SK-N-DZ (cell line): Measurements from ENCODE around the gene WFS1.

Experiments
- DNase-seq: peaks from one replicate; pipeline ENCODE4 v3.0.0-alpha.2; 2015; ENCODE audit warnings: low spot score

Gene WFS1

GRCh38 chr4:6324461-6324998, 54.9 kb downstream of the WFS1 start:
- DNase-seq, result no peak

- no peak for DNase-seq
Observed at GRCh38 chr4:6324999-6325787, 55.5 kb downstream of the WFS1 start.

DNA sequence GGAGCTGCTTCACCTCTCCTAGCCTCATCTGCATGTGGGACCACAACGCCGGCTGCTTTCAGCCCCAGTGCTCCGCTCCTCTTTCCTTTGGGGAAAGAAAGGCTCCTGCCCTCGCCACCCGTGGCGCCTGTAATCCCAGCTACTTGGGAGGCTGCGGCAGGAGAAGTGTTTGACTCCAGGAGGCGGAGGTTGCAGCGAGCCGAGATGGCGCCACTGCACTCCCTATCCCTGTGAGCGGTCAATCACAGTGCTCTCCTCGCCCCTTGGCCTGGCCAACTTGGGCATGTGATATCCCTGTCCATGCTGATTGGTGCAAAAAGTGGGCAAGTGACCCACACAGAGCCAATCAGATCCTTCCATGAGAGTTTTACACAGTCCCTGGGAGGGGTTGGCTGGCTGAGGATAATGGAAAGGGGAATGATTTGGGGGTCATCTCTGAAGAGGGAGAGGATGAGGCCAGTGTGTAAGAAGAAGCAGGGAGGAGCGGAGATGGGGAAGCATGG, 56.2 kb downstream of the WFS1 start:
- DNase-seq, result no peak

DNA sequence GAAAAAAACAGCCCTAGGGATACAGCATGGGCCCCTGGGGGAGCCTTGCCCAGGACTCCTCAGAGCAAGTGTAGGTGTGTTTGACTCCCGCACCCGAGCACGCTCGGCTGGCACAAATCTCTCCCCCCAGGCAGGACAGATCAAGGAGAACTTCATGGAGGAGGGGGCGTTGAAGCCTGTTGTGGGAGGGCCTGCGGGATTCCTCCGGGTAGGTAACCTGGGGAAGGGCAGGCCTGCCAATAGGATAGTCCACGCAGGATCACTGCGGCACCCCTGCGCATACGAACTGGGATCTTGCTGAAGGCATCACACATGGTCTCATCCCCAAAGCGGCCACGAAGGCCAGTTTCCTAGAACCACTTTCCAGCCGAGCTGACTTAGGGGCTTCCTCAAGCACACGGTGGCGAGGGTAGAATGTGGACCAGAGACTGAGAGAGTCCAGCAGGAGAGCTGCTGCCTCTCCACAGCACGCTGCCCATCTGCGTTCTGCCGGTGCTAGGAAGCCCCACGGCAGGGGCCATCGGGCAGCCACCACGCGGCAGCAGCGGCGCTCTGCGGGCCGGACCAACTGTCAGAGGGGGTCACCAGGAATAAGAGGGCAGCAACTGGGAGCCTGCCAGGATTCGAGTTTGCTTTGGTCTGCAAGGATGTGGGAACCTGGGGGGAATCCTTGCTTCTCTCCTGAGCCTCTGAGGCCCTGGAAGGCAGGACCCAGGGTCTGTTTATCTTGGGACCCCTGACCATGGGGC, 56.8 kb downstream of the WFS1 start:
- DNase-seq, result no peak

GRCh38 chr4:6327220-6327917, 57.7 kb downstream of the WFS1 start:
- DNase-seq, result peak; percentile 71

DNA sequence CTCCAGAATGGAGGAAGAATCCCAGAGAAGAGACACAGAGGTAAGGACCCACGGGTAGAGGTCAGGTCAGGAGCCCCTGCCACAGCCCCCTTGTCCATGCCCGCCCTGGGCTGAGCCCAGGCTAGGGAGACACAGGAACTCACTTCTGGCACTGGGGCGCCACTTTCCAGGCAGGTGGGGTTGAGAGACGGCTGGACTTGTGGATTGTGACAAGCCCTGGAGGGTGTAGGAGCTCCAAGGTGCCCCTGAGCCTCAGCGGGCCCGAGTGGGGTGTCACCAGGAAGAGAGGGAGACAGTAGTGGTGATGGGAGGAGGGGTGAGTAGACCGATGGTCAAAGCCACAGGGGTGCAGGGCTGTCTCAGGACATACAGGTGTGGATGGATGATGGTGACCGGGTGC, 58.9 kb downstream of the WFS1 start:
- DNase-seq, result no peak

- DNase-seq, result no peak
Observed at GRCh38 chr4:6329478-6330383, 60.1 kb downstream of the WFS1 start.

- DNase-seq, result no peak
Observed at GRCh38 chr4:6330384-6330767, 60.7 kb downstream of the WFS1 start.

DNA sequence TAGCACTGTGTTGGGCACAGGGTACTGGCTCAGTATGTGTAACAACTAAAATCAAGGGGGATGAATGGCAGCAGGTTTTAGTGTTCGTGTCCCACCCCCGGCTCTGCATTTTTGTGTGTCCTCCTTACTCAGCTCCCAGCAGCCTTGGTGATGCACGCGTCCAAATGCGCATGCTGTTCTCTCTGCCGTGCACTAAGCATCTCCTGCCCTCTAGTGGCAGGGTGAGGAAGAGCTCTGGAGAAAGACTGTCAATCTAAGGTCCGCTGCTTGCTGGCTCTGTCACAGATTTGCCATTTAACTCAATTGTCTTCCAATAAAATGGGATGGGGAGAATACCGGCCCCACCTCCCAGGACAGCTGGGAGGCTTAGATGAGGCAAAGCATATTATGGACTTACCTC, 61.4 kb downstream of the WFS1 start:
- DNase-seq, result no peak

DNA sequence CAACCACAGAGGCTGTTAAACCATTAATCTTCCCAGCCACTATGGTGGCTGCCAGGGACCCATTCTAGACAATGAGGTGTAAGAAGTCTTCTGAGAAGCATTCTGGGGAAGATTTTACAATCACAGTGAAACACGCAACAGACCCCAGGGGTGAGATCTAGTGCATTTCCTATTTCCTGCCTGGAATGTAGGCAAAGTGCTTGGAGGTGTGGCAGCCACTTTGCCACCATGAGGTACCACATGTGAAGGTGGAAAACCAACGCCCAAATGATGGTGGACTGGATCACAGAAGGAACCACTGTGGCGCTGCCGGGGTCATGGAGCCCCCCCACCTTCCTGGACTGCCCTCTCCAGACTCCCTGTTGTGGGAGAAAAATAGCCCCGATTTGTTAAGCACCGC, 61.8 kb downstream of the WFS1 start:
- no peak for DNase-seq

- DNase-seq, result peak; percentile 47
Observed at GRCh38 chr4:6332042-6332668, 62.5 kb downstream of the WFS1 start.

DNA sequence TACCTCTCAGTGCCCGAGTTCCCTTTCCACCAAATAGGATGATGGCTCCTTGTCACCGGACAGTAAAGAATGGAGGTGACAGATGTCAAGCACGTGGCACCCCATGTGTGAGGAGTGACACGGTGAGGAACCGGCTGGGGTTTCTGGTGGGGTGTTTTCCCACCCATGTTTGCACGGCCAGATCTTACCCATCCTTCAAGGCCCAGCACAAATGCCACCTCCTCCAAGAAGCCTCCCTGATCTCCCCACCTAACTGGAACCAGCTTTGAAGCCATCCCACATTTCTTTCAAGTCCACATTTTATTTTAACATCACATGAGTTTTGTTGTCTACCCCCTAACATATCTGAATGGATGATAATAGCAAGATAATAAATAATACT, 63.0 kb downstream of the WFS1 start:
- no peak for DNase-seq

- no peak for DNase-seq
Observed at GRCh38 chr4:6333301-6334202, 63.9 kb downstream of the WFS1 start.

GRCh38 chr4:6334203-6334887, 64.7 kb downstream of the WFS1 start:
- no peak for DNase-seq

DNA sequence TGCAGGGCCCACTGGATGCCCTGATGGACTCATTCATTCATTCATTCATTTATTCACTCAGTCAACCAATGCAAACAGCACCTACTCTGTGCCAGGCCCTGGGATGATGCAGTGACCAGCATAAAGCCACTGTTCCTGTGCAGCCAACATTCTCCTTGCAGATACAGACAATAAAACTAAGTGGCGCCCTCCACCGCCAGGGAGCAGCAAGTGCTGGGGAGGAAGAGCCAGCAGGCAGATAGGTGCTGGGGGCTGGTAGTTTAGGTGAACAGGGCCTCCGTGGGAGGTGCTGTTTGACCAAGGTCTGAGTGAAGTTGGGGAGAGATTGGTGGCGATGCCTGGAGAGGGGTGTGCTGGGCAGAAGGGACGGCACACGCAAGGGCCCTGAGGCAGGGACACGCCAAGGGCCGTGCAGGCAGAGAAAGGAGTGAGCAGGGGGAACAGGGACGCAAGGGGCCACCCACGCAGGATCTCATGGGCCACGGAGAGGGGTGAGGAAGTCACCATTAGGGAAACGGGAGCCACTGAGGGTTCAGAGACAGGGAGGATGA, 65.5 kb downstream of the WFS1 start:
- no peak for DNase-seq

- no peak for DNase-seq
Observed at GRCh38 chr4:6336166-6336565, 66.5 kb downstream of the WFS1 start.

DNA sequence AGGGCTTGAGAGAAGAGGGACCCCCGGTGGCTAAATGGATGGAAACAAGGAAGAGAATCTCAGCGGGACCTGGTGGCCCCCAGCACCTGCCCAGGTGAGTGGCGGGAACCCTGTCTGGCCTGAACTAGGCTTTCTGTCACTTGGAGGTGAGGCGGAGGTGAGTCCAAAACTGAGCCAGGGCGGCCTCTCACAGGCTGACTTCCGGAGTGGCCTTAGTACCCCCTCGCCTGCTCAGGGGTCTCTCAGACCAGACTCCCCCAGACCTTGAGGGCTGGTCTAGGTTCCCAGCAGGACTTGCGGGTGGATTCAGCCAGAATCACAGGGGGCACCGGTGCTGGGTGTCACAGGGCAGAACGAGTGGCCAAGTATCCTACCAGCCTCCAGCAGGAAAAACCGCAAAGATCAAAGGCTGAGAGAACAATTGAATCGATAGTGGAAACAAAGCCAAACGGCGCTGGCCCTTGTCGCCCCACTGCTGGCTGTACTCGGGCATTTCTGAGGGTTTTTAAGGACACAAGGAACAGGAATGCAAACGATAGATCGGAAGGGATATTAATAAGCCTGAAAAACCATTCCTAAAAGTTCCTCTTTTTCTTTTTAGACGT, 67.8 kb downstream of the WFS1 start:
- DNase-seq, result no peak
